ENCODE results near the gene RNF10. TPM values are rescaled to one million over a fixed set of nuclear protein-coding genes. Genes with fewer than 3 reads are reported as not detected.

The RNF10 gene
- total RNA-seq, 1 experiment from 2014 or later, result 177 TPM

DNA sequence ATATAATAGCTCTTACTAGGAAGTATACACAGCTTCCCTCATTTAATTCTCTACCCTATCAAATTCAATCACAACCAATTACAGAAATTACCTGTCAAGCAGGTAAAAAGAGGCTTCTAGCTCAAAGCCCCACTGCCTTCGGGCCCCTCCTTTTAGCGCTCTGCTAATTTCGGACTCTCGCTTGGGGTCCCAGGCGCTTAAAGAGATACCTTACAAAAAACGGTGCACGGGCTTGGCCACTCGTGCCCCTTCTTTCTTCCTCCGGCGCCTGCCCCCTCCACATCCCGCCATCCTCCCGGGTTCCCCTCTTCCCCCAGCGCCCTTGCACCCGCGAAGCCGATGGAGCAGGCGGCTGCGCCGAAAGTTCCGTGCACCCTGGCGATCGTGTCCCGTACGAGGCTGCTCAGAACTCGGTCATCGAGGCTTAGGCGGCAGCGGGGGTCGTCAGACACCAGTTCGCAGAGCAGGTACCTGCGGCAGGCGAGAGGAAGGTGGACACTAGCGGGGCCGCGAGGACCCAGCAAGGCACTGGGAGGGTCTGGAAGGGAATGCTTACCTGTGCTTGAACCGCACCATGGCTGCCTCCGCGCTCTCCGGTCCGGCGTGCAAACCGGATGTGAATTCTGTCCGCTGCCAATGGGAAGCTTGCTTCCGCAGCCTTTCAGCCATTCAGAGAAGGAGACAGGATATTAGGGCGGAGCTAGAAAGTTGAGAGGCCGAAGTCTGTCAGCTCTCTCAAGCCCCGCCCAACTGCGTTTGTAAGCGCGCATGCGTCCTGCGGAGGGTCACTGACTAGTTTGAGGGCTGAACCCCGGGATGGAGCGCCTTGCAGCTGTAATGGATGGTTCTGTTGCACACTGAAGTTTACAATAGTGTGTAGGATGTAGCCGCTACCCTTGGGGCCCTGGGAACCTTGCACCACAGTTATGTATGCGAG, 46.9 kb downstream of the RNF10 start, which contains the start of gene POP5:
TSS of gene POP5 (minus strand) at position 616 of the 937 bp plus-strand sequence. CDS start at position 576, 40 bp downstream.
- ATAC-seq (peak; percentile 96), DNase-seq (ENCODE audit: low read depth, low spot score) (peak; percentile 86)
- TSS peak; percentile 92 for BruUV-seq (replicated peaks)
- H3K36me3 ChIP-seq (ENCODE audit: control insufficient read depth, insufficient read depth, low read length), result peaks cover 14% of the 10 kb centered on the region
- H3K4me1 ChIP-seq (ENCODE audit: control insufficient read depth, insufficient read depth, low read length), result peaks cover 14% of the 10 kb centered on the region; the same call in 1 of the 2 replicates
- intact Hi-C loops (cut with micrococcal nuclease; ENCODE audit: unreplicated experiment) (loop anchor here (5.0 kb wide), 1 partner anchor 391 kb away; no protein-coding TSS in a partner anchor), in situ Hi-C loops (cut with HindIII; ENCODE audit: low pct_unique_long_range_greater_than_20kb, low sequenced_read_pairs) (no loop called here)
- H3K27me3 ChIP-seq (ENCODE audit: control insufficient read depth, insufficient read depth, low read length), result no peaks in the 10 kb centered on the region
- CTCF ChIA-PET, result interaction anchor here (0.6 to 3.3 kb wide), 7 partner anchors 12 to 273 kb away, joined by 3 to 23 read pairs (median 5); no protein-coding TSS in a partner anchor
- H3K4me3 ChIP-seq (ENCODE audit: low read depth in 2 of 2, low read length in 2 of 2), result peak within 1 kb of the TSS; percentile 90 to 94
- POLR2A ChIA-PET, result interaction anchor here (0.7 kb wide), 1 partner anchor 61 kb away, joined by 3 read pairs; no protein-coding TSS in a partner anchor
- TF ChIP-seq POLR2AphosphoS5 (IDR thresholded peaks at IDR 0.05; ENCODE audit: low read depth, low read length) (peak; percentile 91), CTCF (IDR thresholded peaks at IDR 0.05) (no peak), SIN3A (IDR thresholded peaks at IDR 0.05; ENCODE audit: borderline replicate concordance, insufficient read depth, low read depth, low read length) (peak; percentile 79), TCF7L2 (IDR thresholded peaks at IDR 0.05; ENCODE audit: low read depth, low read length) (peak; percentile 26; the same call in 1 of the 2 replicates)
- peak within 1 kb of the TSS; percentile 90 for H3K27ac ChIP-seq (ENCODE audit: low read length)
- H3K9me3 ChIP-seq (ENCODE audit: control insufficient read depth, insufficient read depth, low read depth, low read length), result no peaks in the 10 kb centered on the region

DNA sequence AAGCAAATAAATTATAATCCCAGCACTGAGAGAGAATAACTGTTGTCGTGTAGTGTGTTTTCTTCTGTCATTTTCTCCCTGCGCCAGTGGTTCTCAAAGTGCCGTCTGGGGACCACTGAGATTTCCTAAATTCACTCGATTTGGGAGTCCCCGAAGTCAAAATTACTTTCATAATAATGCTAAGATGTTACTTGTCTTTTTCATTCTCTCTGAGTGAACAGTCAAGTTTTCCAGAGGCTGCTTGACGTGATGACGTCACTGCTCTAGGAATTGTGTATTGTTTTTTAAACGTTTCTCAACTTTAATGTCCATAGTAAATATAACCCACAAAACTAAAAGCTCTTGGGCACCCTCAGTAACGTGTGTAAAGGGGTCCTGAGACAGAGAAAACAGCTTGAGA, 47.8 kb downstream of the RNF10 start:
- Histone ChIP-seq H3K9me3 (ENCODE audit: control insufficient read depth, insufficient read depth, low read depth, low read length) (no peaks in the 10 kb centered on the region), H3K4me3 (ENCODE audit: low read depth in 2 of 2, low read length in 2 of 2) (peak overlapping the region; percentile 90 to 94), H3K27ac (ENCODE audit: low read length) (peak overlapping the region; percentile 90), H3K4me1 (ENCODE audit: control insufficient read depth, insufficient read depth, low read length) (peaks cover 14% of the 10 kb centered on the region; the same call in 1 of the 2 replicates), H3K36me3 (ENCODE audit: control insufficient read depth, insufficient read depth, low read length) (peaks cover 12% of the 10 kb centered on the region), H3K27me3 (ENCODE audit: control insufficient read depth, insufficient read depth, low read length) (no peaks in the 10 kb centered on the region)
- ChIA-PET POLR2A (no interaction called here), CTCF (interaction anchor here (0.5 to 3.3 kb wide), 4 partner anchors 13 to 153 kb away, joined by 3 to 23 read pairs (median 3); no protein-coding TSS in a partner anchor)
- BruUV-seq (replicated peaks), result no TSS peak
- ATAC-seq, result no peak
- no peak for TF ChIP-seq SIN3A (IDR thresholded peaks at IDR 0.05; ENCODE audit: borderline replicate concordance, insufficient read depth, low read depth, low read length)
- TF ChIP-seq POLR2AphosphoS5 (IDR thresholded peaks at IDR 0.05; ENCODE audit: low read depth, low read length), result no peak
- TF ChIP-seq TCF7L2 (IDR thresholded peaks at IDR 0.05; ENCODE audit: low read depth, low read length), result no peak
- TF ChIP-seq CTCF (IDR thresholded peaks at IDR 0.05), result no peak
- no peak for TF ChIP-seq REST (IDR thresholded peaks at IDR 0.05; ENCODE audit: insufficient read depth in 1 of 2, low read depth in 2 of 2, low read length in 1 of 2)
- no peak for DNase-seq (ENCODE audit: low read depth, low spot score)
- intact Hi-C loops (cut with micrococcal nuclease; ENCODE audit: unreplicated experiment) (loop anchor here (2.0 to 5.0 kb wide), 3 partner anchors 65 to 390 kb away; no protein-coding TSS in a partner anchor), in situ Hi-C loops (cut with HindIII; ENCODE audit: low pct_unique_long_range_greater_than_20kb, low sequenced_read_pairs) (no loop called here)

Data from Panc1 (cell line).